HEK293T (cell line): ENCODE results near the gene ATXN7.

Experiments used
- ARNT ChIP-seq: fragments of 450-650 bp; IDR thresholded peaks from 2 replicates; pipeline ENCODE4 v1.6.1; 2017; ENCODE audit warnings: mild to moderate bottlenecking
- BHLHE40 ChIP-seq: fragments of 450-650 bp; IDR thresholded peaks from 2 replicates; pipeline ENCODE4 v1.6.1; 2016; ENCODE audit warnings: mild to moderate bottlenecking, moderate library complexity, borderline replicate concordance
- CTBP1 ChIP-seq: fragments of 450-650 bp; IDR thresholded peaks from 2 replicates; pipeline ENCODE4 v1.6.1; 2016; ENCODE audit warnings: borderline replicate concordance
- ELF4 ChIP-seq: fragments of 450-650 bp; IDR thresholded peaks from 2 replicates; pipeline ENCODE4 v1.6.1; 2017; ENCODE audit warnings: antibody characterized with exemption
- FOXA1 ChIP-seq: fragments of 450-650 bp; IDR thresholded peaks from 2 replicates; pipeline ENCODE4 v1.6.1; 2016; ENCODE audit warnings: mild to moderate bottlenecking
- FOXK2 ChIP-seq: fragments of 450-650 bp; IDR thresholded peaks from 2 replicates; pipeline ENCODE4 v1.6.1; 2016; ENCODE audit warnings: mild to moderate bottlenecking
- FOXM1 ChIP-seq: fragments of 450-650 bp; IDR thresholded peaks from 2 replicates; pipeline ENCODE4 v1.6.1; 2017; ENCODE audit warnings: mild to moderate bottlenecking, borderline replicate concordance
- HDGF ChIP-seq: fragments of 450-650 bp; IDR thresholded peaks from 2 replicates; pipeline ENCODE4 v1.6.1; 2017; ENCODE audit warnings: antibody characterized with exemption, borderline replicate concordance
- PKNOX1 ChIP-seq: fragments of 450-650 bp; IDR thresholded peaks from 2 replicates; pipeline ENCODE4 v1.6.1; 2016
- TARDBP ChIP-seq: fragments of 450-650 bp; IDR thresholded peaks from 2 replicates; pipeline ENCODE4 v1.6.1; 2016

- TF ChIP-seq PKNOX1: no peak
- TF ChIP-seq FOXA1: no peak
- no peak for TF ChIP-seq ELF4
- no peak for TF ChIP-seq TARDBP
- TF ChIP-seq HDGF: no peak
- no peak for TF ChIP-seq CTBP1
- no peak for TF ChIP-seq FOXM1
- TF ChIP-seq ARNT: no peak
- no peak for TF ChIP-seq BHLHE40
- no peak for TF ChIP-seq FOXK2
These were observed 145.1 kb downstream of the ATXN7 start for GRCh38 chr3:64008487-64009351.
